Liver (tissue), 9 donors: ENCODE data around the gene PLXNA2. TPM values are rescaled to one million over a fixed set of nuclear protein-coding genes. Genes with fewer than 3 reads are reported as not detected.
A peak's percentile ranks its signal among the peaks of the same experiment; 100 is the strongest.

Experiments
- DNase-seq: peaks from one replicate; pipeline ENCODE4 v3.0.0-alpha.2; 2017; ENCODE audit warnings: low spot score
- H3K27ac ChIP-seq, 2 donors: one replicate each; pipeline ENCODE4 v1.7.0; 2013; ENCODE audit warnings: inconsistent platforms in 2 of 2, low read length in 2 of 2, control low read depth in 1 of 2, low read depth in 1 of 2, mild to moderate bottlenecking in 1 of 2
- H3K27me3 ChIP-seq, 4 donors: one replicate each; pipeline versions ENCODE4 v1.6.1 to v1.7.0; 2013; ENCODE audit warnings: low read length in 3 of 4, inconsistent platforms in 1 of 4, mild to moderate bottlenecking in 1 of 4, moderate library complexity in 1 of 4; ENCODE audit not compliant: control insufficient read depth in 4 of 4, insufficient read depth in 4 of 4
- H3K36me3 ChIP-seq, 4 donors: one replicate each; pipeline versions ENCODE4 v1.6.1 to v1.7.0; 2013; ENCODE audit warnings: low read length in 3 of 4, mild to moderate bottlenecking in 3 of 4, low read depth in 1 of 4, moderate library complexity in 1 of 4; ENCODE audit not compliant: control insufficient read depth in 4 of 4, insufficient read depth in 3 of 4
- H3K4me1 ChIP-seq, 4 donors: one replicate each; pipeline versions ENCODE4 v1.6.1 to v1.7.0; 2013; ENCODE audit warnings: low read length in 3 of 4, mild to moderate bottlenecking in 3 of 4, moderate library complexity in 1 of 4; ENCODE audit not compliant: control insufficient read depth in 4 of 4, insufficient read depth in 4 of 4
- H3K4me3 ChIP-seq, 3 donors: one replicate each; pipeline versions ENCODE4 v1.6.1 to v1.7.0; 2013; ENCODE audit warnings: low read length in 3 of 3, control low read depth in 1 of 3, low read depth in 1 of 3, mild to moderate bottlenecking in 1 of 3
- H3K9ac ChIP-seq, 2 donors: one replicate each; pipeline ENCODE4 v1.7.0; 2013; ENCODE audit warnings: low read length in 2 of 2, mild to moderate bottlenecking in 2 of 2, moderate library complexity in 2 of 2, control low read depth in 1 of 2, low read depth in 1 of 2
- H3K9me3 ChIP-seq, 4 donors: one replicate each; pipeline versions ENCODE4 v1.6.1 to v1.7.0; 2013; ENCODE audit warnings: low read length in 3 of 4; ENCODE audit not compliant: control insufficient read depth in 4 of 4
- ATF3 ChIP-seq: IDR thresholded peaks from 2 replicates; pipeline ENCODE4 v1.6.1; 2016; ENCODE audit warnings: antibody characterized with exemption
- EGR1 ChIP-seq, 2 donors: IDR thresholded peaks; 2 replicates each; pipeline ENCODE4 v1.6.1; 2016 to 2018; ENCODE audit warnings: antibody characterized with exemption in 2 of 2, low read depth in 2 of 2
- FOXA1 ChIP-seq: IDR thresholded peaks from 2 replicates; pipeline ENCODE4 v1.6.1; 2016; ENCODE audit warnings: antibody characterized with exemption
- FOXA2 ChIP-seq: IDR thresholded peaks from 2 replicates; pipeline ENCODE4 v1.6.1; 2016; ENCODE audit warnings: antibody characterized with exemption
- GABPA ChIP-seq, 2 donors: IDR thresholded peaks in 1 of 2; conservative IDR thresholded peaks in 1 of 2; 2 replicates each; pipeline ENCODE4 v1.6.1; 2016; ENCODE audit warnings: antibody characterized with exemption in 2 of 2, mild to moderate bottlenecking in 1 of 2, moderate library complexity in 1 of 2
- HNF4A ChIP-seq, 2 donors: conservative IDR thresholded peaks; 2 replicates each; pipeline ENCODE4 v1.6.1; 2016; ENCODE audit warnings: antibody characterized with exemption in 2 of 2, mild to moderate bottlenecking in 2 of 2
- HNF4G ChIP-seq: IDR thresholded peaks from 2 replicates; pipeline ENCODE4 v1.6.1; 2016; ENCODE audit warnings: antibody characterized with exemption
- MAX ChIP-seq: IDR thresholded peaks from 2 replicates; pipeline ENCODE4 v1.6.1; 2016; ENCODE audit warnings: antibody characterized with exemption
- NR2F2 ChIP-seq: IDR thresholded peaks from 2 replicates; pipeline ENCODE4 v1.6.1; 2016; ENCODE audit warnings: antibody characterized with exemption
- REST ChIP-seq: IDR thresholded peaks from 2 replicates; pipeline ENCODE4 v1.6.1; 2016; ENCODE audit warnings: antibody characterized with exemption, mild to moderate bottlenecking
- RXRA ChIP-seq, 2 donors: IDR thresholded peaks; 2 replicates each; pipeline ENCODE4 v1.6.1; 2017 to 2018; ENCODE audit warnings: antibody characterized with exemption in 2 of 2, mild to moderate bottlenecking in 1 of 2
- TAF1 ChIP-seq: conservative IDR thresholded peaks from 2 replicates; pipeline ENCODE4 v1.6.1; 2016; ENCODE audit warnings: antibody characterized with exemption, mild to moderate bottlenecking
- YY1 ChIP-seq: IDR thresholded peaks from 2 replicates; pipeline ENCODE4 v1.6.1; 2016; ENCODE audit warnings: antibody characterized with exemption, mild to moderate bottlenecking
- WGBS: extraction: QIAGEN DNeasy Blood & Tissue Kit; methylation state at CpG from one replicate; pipeline ENCODE4 v1.1.7; 2013; 5-methylcytosine and 5-hydroxymethylcytosine counted together
- polyA plus RNA-seq, 2 donors: library from polyadenylated mRNA; stranded (reverse) in 1 of 2; unstranded in 1 of 2; fragments of 200-250 nt in 1 of 2; fragments of >200 nt in 1 of 2; fragmentation: Nextera tagmentation in 1 of 2; extraction: Ambion mirVana in 1 of 2; gene quantifications; one replicate each; pipeline versions ENCODE4 v1.2.1 to v1.2.3, GENCODE V29; 2013 to 2015
- total RNA-seq, 2 donors: library from RNA; depleted of rRNA; stranded (reverse); fragments of >200 nt; gene quantifications; one replicate each; pipeline ENCODE4 v1.2.3, GENCODE V29; 2014
- donor health status: healthy.
- donor health status: healthy.
- donor health status: healthy.
- donor health status: healthy.
- donor health status: healthy.

The PLXNA2 gene
- total and polyA plus RNA-seq, 4 donors: 1.8 to 9.2 (median 2.8) TPM

GRCh38 chr1:208173749-208174148 lies 70.4 kb downstream of the PLXNA2 start (continued):
- TF ChIP-seq REST: no peak

DNA sequence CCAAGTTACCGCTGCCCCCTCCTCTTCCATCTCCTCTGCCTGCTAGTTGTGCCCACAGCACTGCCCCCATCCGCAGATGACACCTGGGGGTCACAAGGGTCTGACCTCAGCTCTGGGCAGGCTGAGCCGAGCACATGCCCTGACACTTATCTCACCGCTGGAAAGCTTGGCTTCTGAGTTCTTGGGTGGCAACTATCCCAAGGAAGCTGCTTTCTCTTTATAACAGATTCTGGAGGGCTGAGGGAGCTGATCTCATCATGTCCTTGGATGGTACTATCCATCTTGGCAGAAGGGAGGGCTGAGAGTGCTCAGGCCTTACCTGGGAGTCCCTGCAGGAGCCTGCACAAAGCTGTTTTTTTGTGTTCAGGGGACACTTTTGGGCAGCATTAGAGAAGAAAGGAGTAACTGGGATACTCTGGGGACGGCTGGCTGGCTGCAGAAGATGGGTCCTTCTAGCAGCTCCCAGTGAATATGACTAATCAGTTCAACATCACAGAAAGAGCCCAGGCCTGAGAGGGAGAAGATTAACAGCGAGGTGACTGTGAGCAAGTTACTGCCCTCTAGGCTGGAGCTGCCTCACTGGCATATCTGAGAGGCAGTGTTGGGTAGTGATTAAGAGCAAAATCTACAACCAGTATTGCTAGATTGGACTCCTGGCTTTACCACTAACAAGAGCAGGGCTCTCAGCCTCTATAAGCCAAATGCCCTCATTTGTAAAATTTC lies 71.6 kb downstream of the PLXNA2 start:
- no peaks in the 10 kb centered on the region for H3K27me3 ChIP-seq
- H3K27ac ChIP-seq: peak overlapping the region; percentile 39 to 64
- H3K9ac ChIP-seq: no peak overlapping the region
- no peak for DNase-seq
- TF ChIP-seq HNF4G (no peak), MAX (peak; percentile 68), REST (no peak), RXRA (IDR thresholded peaks at IDR 0.05) (no peak), FOXA1 (no peak), GABPA (IDR thresholded peaks at IDR 0.05 in 1 of 2, conservative IDR thresholded peaks at IDR 0.05 in 1 of 2) (no peak), YY1 (no peak), FOXA2 (no peak), EGR1 (IDR thresholded peaks at IDR 0.05; ENCODE audit: low read depth in 2 of 2) (no peak), NR2F2 (peak; percentile 8), TAF1 (no peak), HNF4A (conservative IDR thresholded peaks at IDR 0.05) (peak in 1 of 2 donors; percentile 4), ATF3 (no peak)
- H3K9me3 ChIP-seq: no peaks in the 10 kb centered on the region
- H3K4me3 ChIP-seq: no peak overlapping the region
- peaks cover 11 to 53% (median 35%) of the 10 kb centered on the region in 4 donors for H3K4me1 ChIP-seq
- WGBS: 51% methylated on average over 6 of the region's 6 CpGs
- H3K36me3 ChIP-seq: no peaks in the 10 kb centered on the region
